Measurements from ENCODE around the gene PGA4. TPM values are rescaled to one million over a fixed set of nuclear protein-coding genes. Genes with fewer than 3 reads are reported as not detected.

The PGA4 gene
- total and polyA plus RNA-seq, 2 donors (not counting 3 experiments of a cell fraction or from before 2014, with no cell fraction given) = 0.15 TPM; not detected in 1

DNA sequence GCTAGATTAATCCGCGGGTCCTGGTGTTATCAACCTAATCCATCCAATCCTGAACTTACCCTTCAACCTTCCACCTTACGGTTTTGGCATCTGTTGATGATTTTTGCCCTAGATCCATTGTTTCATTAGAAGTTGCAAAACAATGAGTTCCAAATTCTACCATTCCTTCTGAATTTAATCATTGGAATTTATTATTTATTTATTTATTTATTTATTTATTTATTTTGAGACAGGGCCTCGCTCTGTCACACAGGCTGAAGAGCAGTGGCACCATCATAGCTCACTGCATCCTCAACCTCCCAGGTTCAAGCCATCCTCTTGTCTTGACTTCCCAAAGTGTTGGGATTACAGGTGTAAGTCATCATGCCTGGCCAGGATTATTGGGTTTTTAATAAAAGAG, 40.7 kb upstream of the PGA4 start:
- no peaks in the 10 kb centered on the region for H3K4me1 ChIP-seq (ENCODE audit: control insufficient read depth, extremely low read depth, insufficient read depth, low read length)
- no peaks in the 10 kb centered on the region for H3K9me1 ChIP-seq (replicated peaks; ENCODE audit: control insufficient read depth, extremely low read depth, insufficient read depth, low read length)
- no peak for DNase-seq (ENCODE audit: low read depth, low spot score)
- ChIA-PET CTCF (interaction anchor here (4.7 kb wide), 1 partner anchor 13 kb away, joined by 13 read pairs; no protein-coding TSS in a partner anchor), POLR2A (no interaction called here)
- H3K79me2 ChIP-seq (ENCODE audit: control insufficient read depth, insufficient read depth, low read length) = no peaks in the 10 kb centered on the region
- no peak overlapping the region for H3K27ac ChIP-seq (ENCODE audit: insufficient read depth, low read depth, low read length)
- TF ChIP-seq, protein P1, sequence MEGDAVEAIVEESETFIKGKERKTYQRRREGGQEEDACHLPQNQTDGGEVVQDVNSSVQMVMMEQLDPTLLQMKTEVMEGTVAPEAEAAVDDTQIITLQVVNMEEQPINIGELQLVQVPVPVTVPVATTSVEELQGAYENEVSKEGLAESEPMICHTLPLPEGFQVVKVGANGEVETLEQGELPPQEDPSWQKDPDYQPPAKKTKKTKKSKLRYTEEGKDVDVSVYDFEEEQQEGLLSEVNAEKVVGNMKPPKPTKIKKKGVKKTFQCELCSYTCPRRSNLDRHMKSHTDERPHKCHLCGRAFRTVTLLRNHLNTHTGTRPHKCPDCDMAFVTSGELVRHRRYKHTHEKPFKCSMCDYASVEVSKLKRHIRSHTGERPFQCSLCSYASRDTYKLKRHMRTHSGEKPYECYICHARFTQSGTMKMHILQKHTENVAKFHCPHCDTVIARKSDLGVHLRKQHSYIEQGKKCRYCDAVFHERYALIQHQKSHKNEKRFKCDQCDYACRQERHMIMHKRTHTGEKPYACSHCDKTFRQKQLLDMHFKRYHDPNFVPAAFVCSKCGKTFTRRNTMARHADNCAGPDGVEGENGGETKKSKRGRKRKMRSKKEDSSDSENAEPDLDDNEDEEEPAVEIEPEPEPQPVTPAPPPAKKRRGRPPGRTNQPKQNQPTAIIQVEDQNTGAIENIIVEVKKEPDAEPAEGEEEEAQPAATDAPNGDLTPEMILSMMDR (IDR thresholded peaks at IDR 0.05; ENCODE audit: extremely low read depth in 1 of 2, insufficient read depth in 1 of 2, low read depth in 1 of 2, low read length in 2 of 2) = no peak
- TF ChIP-seq MYC (IDR thresholded peaks at IDR 0.05; ENCODE audit: low read depth, low read length) (no peak), POLR2AphosphoS5 (IDR thresholded peaks at IDR 0.05; ENCODE audit: insufficient read depth, low read depth, low read length) (no peak), JUN (IDR thresholded peaks at IDR 0.05; ENCODE audit: borderline replicate concordance, insufficient read depth, insufficient read length, low read depth) (no peak), EZH2 (IDR thresholded peaks at IDR 0.05; ENCODE audit: borderline replicate concordance, low read depth, low read length, severe bottlenecking) (no peak), GATA2 (IDR thresholded peaks at IDR 0.05; ENCODE audit: insufficient read depth, insufficient read length, low read depth, low read length) (no peak), POLR2A (IDR thresholded peaks at IDR 0.05; ENCODE audit: low read depth, low read length) (no peak), FOS (IDR thresholded peaks at IDR 0.05; ENCODE audit: borderline replicate concordance, insufficient read depth, low read length) (no peak)
- TF ChIP-seq, protein P2, sequence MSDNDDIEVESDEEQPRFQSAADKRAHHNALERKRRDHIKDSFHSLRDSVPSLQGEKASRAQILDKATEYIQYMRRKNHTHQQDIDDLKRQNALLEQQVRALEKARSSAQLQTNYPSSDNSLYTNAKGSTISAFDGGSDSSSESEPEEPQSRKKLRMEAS (IDR thresholded peaks at IDR 0.05; ENCODE audit: insufficient read depth, insufficient read length) = no peak
- no peaks in the 10 kb centered on the region for H4K20me1 ChIP-seq (replicated peaks; ENCODE audit: control insufficient read depth, extremely low read depth, insufficient read depth, low read length)
- no peak for FAIRE-seq
- dilution Hi-C loops (cut with MboI; ENCODE audit: extremely low pct_ligation_motif_present, low sequenced_read_pairs) = no loop called here
- H3K36me3 ChIP-seq (ENCODE audit: control insufficient read depth in 2 of 2, extremely low read depth in 1 of 2, insufficient read depth in 2 of 2, low read length in 2 of 2) = no peaks in the 10 kb centered on the region
- intact Hi-C loops (cut with micrococcal nuclease) = no loop called here
- H3K4me2 ChIP-seq (ENCODE audit: insufficient read depth, low read length) = no peak overlapping the region
- H2AFZ ChIP-seq (ENCODE audit: low read depth, low read length) = no peak overlapping the region
- no peak overlapping the region for H3K4me3 ChIP-seq (replicated peaks in 1 of 3; ENCODE audit: insufficient read depth in 1 of 3, low read depth in 1 of 3, low read length in 3 of 3)
- peaks cover 0 to 2% of the 10 kb centered on the region in 2 experiments for H3K27me3 ChIP-seq (ENCODE audit: control insufficient read depth in 2 of 2, insufficient read depth in 2 of 2, low read length in 2 of 2)
- no TSS peak for BruUV-seq (replicated peaks)
- H3K9ac ChIP-seq (replicated peaks; ENCODE audit: extremely low read depth, insufficient read depth, low read length) = no peak overlapping the region
- H3K9me3 ChIP-seq (replicated peaks; ENCODE audit: control insufficient read depth, insufficient read depth, low read length) = no peaks in the 10 kb centered on the region

All from endothelial cell of umbilical vein (primary cell).